Epidermal melanocyte (primary cell): Measurements from ENCODE around the gene PHF23.
A peak's percentile ranks its signal among the peaks of the same experiment; 100 is the strongest.

Experiments
- DNase-seq: peaks from one replicate; pipeline ENCODE4 v3.0.0; 2011; ENCODE audit warnings: low spot score; ENCODE audit not compliant: insufficient read length

Gene PHF23

DNA sequence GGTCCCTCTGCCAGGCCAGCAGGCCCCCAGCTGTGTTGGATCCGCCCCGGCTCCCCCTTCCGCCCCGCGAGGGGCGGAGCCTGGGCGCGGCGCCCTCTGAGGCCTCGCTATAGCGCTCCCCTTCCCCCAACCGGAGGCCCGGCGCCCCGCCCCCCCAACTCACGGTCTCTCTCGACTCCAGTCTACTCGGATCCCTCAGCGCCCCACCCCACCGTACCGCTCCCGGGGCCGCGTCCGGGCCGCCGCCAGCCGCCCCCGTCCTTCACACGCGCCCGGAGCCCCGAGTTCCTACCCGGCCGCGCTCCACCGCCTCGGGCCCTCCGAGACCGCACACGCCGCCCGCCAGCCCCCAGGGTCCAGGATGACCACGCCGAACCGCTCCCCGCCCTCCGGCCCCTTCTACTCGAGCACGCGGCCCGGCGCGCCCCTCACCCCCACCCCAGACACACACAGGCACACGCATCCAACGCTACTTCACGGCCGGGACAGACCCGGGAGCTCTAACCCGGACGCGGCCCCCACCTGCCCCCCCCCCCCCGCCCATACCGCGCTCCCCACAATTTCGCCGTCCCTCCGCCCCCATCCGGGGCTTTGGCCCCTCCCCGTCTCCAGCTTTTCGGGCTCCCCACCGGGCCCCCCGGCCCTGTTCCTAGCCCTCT lies 1.4 kb downstream of the PHF23 start:
- DNase-seq, result peak; percentile 83

DNA sequence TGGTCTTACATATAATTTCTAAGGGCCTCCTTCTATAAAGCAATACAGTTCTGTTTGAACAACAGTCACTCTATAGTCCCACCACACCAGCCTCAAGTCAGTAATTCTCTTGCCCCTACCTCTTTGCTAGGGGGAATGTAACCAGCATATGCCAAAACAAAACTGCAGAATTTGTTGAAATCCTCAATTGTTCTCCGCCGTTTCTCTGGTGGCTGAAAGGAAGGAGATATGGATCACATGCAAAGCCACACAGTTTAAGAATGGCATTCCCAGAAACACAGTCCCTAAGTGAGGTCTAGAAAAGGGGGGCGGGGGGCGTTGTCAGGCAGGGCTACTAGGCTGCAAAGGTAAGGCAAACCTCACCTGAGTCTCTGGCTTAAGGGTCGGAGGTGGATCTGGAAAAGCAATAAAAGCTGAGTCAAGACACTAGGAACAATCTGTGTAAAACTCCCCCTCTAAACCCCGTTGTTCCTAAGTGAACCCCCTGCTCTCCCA lies 1.9 kb downstream of the PHF23 start:
- no peak for DNase-seq

DNA sequence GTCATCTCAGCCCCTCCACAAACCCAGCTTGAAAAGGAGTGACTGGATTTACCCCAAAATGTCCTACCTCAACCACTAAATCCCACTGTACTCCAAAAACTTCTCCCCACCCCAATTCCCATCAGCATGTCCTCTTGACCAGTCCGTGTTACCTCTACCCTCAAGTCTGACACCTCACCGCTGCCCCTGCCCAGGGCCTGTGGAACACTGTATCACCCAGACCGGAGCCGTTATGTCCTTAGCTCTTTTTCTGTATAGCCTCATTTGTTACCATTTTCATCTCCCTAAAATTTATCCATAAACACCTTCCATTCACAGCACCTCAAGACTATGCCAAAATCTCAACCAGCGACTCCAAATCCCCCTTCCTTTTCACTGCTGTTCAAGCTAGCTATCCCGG lies 2.4 kb downstream of the PHF23 start:
- no peak for DNase-seq

DNA sequence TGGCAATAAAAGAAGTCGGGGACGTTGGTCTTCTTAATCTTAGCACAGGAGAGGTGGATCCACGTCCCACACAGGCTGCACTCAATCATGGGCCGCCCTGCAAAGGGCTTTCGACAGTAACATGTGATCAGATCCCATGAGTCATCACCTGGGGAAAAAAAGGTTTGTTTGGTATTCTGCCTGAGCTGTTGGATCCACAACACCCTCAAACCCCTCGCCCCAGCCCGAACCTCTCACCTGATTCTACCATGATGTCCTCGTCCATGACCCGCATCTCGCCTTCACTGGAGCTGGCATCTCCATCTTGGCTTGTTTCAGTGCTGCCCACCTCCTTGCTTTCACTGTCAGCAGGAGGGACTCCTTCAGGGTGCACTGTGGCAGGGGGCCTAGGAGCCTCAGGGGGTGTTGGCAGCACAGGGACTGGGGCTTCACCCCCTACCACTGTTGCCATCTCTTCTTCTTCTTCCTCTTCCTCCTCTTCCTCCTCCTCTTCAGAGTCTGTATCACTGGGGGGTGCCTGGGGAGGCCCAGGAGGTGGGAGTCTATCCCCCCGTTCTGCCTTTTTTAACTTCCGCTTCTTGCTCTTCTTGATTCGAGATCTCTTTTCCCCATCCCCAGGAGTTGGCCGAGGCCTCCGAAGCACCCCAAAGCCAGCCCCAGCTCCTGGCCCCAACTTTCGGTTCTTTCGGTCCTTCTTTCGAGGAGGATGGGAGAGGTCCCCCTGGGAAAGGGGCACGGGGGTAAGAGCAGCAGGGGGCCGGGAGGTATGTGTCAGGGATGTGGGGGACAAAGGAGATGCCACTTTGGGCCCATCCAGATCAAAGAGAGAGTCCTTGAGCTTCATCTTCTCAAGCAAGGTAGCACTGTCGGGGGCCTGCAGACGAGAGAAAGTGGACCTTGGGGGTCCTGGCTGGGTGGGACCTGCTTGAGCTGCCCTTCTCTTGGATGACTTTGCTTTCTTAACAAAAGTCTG lies 3.3 kb downstream of the PHF23 start:
- no peak for DNase-seq

DNA sequence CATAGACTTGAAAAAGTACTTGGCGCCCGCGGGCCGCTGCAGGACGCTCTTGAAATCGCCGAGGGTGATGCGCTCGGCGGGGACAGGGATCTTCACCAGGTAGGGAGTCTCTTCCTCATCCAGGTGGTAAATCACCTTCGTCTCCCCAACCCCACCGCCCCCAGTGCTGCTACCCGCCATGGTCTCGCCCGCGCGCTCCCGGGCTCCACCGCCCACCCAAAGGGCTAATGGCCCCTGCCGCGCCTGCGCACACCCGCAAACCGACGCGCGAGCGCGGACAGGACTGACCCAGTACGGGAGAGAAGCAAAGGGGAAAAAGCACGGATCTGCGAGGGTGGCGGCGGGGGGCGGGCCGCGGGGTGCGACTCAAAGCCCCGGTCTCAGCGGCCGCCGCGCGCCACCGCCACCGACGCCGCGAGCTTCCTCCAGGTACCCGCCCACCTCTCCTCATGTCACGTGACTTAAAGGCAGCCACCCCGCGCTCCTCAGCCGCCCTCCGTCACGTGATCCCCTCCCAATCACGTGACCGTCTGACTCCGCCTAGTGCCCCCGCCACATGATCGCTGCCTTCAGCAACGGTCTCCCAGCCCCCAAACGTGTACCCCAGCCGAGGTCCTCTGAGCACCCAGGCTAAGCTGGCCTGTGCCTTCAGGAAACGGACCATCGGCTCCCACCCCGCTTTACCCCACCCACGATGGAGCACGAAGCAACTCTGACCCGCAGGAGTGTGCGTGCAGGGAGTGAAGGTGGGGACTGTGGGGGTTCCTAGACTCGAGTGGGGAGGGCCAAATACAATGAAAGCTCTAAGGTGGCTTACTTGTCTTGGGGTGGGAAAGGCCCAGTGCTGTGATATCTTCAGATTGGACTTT lies 4.9 kb downstream of the PHF23 start, which contains the start of gene DVL2:
Gene DVL2, minus strand, starts transcription at position 435 of the 869 bp plus-strand sequence. Its CDS starts 255 bp downstream, at position 180.
- DNase-seq, result peak; percentile 99

DNA sequence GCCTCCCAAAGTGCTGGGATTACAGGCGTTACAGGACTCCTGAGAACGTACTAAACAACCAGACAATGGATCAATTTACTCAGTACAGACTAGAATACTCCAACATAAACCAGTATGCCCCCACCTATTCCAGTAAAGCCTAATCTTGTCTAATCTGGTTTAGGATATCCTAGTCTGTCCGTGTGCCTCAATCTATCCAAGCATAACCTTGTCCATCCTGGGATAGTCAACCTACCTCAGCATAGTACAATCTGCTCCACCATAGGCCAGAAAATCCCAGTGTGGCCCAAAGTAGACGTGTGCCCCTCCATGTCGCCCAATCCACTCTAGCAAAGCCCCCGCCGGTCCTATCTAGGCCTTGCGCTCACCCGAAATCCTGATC lies 5.6 kb downstream of the PHF23 start:
- DNase-seq, result no peak

DNA sequence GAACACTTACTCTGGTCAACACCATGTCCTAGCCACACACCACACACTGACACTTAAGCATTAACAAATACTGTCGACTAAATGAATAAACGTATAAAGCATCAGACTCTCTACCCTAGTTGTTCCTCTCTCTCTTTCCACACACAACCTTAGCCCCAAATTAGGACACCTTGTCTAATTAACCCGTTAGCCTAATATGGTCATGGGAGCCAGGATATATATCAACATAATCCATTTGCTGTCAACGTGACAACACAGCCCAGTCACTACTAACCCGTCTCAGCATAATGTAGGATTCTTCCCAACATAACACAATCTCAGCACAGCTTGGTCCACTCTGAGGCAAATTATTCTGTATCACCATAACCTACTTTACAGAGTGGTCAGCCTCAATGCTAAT lies 7.1 kb downstream of the PHF23 start:
- no peak for DNase-seq

DNA sequence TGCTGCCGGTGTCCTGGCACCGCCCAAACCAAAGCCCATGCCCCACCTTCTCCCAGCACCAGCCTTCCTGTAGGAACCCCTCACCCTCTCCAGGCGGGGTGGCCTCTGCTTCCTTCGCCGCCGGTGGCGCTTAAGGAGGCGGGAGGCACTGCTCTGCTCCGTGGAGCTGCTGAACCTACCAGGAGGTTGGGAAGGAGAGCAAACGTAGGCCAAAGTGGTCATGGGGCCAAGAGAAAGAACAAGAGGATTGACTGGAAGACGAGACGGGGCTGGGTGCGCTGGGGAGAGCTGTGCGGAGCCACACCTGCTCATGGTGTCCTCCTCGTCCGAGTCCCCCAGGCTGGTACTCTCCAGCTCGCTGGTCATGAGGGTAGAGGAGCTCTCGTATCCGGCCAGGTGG lies 9.8 kb downstream of the PHF23 start:
- no peak for DNase-seq

DNA sequence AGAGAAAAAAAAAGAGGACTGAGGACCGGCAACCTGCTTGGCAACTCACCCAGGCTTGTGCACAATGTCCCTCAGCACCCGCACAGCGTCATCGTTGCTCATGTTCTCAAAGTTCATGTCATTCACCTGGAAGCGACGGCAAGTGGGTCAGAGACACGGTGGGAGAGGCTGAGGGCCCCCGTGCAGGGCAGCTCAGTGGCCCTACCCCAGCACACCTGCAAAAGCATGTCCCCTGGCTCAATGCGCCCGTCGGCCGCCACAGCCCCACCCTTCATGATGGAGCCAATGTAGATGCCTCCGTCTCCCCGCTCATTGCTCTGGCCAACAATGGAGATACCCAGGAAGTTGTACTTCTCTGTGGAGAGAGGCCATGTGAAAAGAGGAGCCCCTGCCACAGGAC lies 10.3 kb downstream of the PHF23 start:
- DNase-seq, result no peak

DNA sequence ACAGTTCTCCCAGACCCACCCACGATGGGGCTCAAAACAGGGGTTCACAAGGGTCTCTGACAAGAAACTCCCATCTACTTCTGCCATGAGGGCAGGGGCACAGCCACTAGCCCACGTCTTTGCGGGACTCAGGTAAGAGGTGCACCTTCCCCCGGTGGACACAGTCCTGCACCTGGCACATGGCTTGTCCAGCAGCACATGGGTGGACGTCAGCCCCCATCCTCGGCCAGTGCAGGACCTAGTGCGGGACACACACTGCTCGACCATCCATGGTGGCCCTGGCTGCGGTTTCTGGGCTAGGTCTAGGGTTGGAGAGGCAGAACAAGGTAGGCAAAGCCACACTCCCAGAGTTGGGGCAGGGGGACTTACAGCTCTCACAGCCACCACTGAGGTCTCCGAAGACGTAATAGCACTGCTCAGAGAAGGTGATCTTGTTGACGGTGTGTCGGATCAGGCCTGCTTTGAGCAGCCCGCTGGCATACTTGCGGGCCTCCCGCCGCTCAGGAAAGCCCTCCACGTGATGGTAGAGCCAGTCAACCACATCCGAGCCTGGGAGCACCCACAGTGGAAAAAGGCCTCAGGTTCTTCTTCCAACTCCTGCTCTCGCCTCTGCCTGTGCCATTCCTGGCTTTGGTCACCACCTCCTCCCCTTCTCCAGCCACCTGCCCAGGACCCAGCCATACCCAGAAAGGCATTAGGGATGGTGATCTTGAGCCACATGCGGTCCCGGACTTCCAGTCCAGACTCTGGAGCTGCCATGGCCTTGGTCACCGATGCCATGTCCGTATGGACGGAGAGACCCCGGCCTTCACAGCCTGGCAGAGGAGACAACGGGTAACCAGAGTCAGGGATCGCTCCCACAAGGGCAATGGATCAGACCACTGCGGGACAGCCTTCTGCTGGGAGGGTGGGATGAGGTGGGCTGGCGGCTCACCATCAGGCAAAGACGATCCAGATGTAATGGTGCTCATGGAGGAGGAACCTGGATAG lies 12.2 kb downstream of the PHF23 start:
- no peak for DNase-seq

DNA sequence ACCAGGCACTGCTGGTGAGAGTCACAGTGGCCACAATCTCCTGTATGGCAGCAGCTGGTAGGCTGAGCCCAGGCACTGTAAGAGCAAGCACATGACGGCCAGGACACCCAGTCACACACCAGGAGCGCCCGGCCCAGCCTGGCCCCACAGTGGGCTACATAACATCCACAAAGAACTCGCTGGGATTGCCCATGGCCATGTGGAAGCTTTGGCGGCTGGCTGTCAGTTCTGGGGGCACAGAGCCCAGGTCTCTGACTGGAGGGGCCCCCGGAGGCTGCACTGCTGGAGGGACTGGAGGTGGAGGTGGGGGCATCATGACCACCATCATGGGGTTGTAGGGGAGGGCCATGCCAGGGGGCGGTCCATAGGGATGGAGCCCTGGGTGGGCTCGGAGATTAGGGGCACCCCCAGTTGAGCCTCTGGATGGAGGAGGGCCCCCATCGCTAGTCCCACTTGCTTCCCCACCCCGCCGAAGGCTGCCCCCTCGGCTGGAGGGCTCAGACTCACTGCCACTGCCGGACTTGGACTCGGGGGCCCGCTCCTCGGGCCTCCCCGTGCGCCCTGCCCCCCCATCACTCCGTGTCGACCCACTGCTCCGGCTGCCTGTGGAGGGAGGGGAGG lies 13.4 kb downstream of the PHF23 start:
- DNase-seq, result no peak

DNA sequence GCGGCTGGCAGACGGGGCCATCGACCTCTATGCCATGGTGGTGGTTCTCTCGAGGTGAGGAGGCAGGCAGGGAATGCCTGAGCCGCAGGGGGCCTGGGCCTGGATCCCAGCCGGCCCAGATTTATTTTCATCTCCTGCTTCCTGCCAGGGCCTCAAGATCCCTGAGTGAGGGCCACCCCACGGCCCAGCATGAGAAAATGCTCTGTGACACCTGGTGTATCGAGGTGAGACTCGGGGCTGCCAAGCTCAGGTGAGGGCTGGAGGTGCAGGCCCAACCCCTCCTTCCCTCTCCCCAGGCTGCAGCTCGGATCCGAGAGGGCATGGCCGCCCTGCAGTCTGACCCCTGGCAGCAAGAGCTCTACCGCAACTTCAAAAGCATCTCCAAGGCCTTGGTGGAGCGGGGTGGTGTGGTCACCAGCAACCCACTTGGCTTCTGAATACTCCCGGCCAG lies 14.6 kb downstream of the PHF23 start:
- DNase-seq, result no peak

DNA sequence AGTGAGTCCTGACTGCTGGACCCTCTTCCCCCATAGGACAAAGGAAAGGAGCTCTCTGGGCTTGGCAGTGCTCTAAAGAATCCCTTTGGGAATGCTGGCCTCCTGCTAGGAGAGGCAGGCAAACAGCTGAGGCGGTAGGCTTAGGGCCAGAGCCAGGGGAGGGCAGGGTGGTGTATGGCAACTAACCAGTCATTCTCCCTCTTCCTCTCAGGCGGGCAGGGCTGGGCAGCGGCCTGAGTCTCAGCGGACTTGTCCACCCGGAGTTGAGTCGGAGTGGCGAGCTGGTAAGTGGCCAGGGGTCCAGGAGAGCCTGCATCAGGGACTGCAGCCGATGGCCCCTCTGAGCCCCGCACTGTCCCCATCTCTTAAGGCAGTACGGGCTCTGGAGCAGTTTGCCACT lies 15.1 kb downstream of the PHF23 start:
- no peak for DNase-seq

DNA sequence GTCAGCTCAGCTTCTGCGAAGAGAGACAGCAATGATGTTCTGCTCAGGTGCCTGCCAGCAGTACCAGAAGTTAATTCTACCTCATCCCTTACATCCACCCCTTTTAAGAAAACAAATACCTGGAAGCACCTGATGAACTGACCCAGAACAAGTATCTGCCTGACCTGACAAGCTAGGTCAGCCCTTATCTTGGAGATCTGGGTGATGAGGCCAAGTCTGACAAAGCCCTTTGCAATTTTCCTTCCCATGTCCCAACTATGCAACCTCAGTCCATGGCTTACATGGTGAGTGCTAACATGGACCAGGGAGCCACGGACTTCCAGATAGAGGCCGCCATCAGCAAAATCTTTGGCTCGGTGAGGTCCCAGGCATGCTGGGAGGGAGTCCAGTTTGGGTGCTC lies 15.9 kb downstream of the PHF23 start:
- DNase-seq, result no peak

DNA sequence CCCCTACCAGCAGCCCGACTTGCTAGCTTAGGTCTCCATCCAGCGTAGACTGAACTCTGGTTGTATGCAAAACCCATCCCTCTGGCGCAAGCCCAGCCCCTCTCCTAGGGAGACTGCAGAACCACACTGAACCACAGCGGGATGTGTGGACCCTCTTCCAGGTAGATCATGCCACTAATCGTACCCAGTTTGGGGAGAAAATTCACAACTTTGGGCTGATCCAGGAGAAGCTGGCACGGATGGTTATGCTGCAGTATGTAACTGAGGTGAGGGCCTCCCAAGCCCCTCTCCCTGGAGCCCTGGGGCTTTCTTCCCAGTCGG lies 16.3 kb downstream of the PHF23 start:
- DNase-seq, result no peak

DNA sequence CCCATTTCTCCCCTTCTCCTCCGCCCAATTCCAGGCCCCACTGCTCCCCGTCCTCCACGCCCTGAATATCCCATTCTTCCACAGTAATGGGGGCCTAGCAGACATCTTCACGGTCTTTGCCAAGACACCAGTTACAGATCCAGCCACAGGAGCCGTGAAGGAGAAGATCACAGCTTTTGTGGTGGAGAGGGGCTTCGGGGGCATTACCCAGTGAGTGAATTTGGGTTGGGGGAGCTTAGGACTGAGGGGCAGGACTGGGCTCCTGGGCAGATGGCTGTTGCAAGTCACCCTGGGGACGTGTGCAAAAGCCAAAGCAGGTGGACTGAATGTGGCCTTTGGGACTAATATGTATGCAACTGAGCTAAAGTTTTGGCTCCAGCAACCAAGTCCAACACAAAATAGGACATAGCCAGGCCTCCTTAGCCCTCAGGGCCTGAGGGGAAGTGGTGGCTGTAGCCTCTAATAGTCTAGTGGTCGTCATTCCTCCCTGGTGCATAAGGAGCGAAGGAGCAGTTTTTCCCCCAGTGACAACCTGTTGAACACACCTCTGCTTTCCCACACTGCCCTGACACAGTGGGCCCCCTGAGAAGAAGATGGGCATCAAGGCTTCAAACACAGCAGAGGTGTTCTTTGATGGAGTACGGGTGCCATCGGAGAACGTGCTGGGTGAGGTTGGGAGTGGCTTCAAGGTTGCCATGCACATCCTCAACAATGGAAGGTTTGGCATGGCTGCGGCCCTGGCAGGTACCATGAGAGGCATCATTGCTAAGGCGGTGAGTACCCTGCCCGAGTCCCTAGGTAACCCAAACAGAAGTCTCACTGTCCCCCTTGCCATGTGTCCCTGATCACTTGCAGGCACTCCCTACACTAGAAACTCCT lies 16.9 kb downstream of the PHF23 start:
- no peak for DNase-seq

DNA sequence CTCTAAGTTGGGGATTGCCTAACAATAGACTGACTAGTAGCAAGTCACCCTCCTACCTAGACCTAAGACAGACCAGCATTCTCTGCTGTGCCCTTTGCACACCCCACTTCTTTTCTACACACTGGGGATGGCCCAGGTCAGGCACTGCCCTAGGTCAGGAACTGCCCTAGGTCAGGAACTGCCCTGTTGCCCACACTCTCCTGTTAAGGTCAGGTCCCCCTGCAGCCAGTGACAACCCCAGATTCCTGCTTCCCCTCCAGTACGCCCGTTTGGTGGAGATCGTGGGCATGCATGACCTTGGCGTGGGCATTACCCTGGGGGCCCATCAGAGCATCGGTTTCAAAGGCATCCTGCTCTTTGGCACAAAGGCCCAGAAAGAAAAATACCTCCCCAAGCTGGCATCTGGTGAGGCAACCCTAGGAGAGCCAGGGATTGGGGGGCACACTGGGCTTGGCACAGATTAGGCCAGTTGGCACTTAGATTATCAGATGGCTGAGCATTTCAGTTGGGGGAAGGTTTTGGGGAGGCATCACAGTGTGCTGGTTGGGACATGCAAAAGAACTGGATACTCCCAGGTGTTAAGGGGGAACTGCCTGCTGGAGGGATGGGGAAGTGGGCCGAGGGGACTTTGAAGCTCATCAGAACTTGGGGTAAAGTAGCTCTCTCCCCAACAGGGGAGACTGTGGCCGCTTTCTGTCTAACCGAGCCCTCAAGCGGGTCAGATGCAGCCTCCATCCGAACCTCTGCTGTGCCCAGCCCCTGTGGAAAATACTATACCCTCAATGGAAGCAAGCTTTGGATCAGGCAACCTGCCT lies 17.8 kb downstream of the PHF23 start:
- no peak for DNase-seq
